MCF 10A (cell line): ENCODE measurements around the gene PLXNC1. TPM values are rescaled to one million over a fixed set of nuclear protein-coding genes. Genes with fewer than 3 reads are reported as not detected.
A peak's percentile ranks its signal among the peaks of the same experiment; 100 is the strongest.

Experiments
- BruUV-seq: library from RNA; stranded (reverse); fragments of 400-500 nt; replicated peaks from 2 replicates; lab custom pipeline; 2021; lab: Mats Ljungman, UMichigan
- CTCF ChIA-PET: fragments of 300-600 bp; sonication (Branson Sonifier 250); formaldehyde crosslinking; extraction: SDS; loops from one replicate; lab custom pipeline; 2021; ENCODE audit warnings: antibody characterized with exemption, inconsistent platforms; lab: Yijun Ruan, JAX
- POLR2A ChIA-PET: fragments of 300-600, 350-650 bp; sonication (Branson Sonifier 250); formaldehyde crosslinking; extraction: SDS; loops from one replicate; lab custom pipeline; 2020; ENCODE audit warnings: antibody characterized with exemption, inconsistent platforms; lab: Yijun Ruan, JAX
- DNase-seq: peaks from one replicate; pipeline ENCODE4 v3.0.0-alpha.2; 2018; ENCODE audit not compliant: unreplicated experiment
- H3K27ac Mint-ChIP-seq: one replicate; pipeline ENCODE4 v1.8.0; 2022; ENCODE audit warnings: mild to moderate bottlenecking, low read depth, mixed read lengths; ENCODE audit not compliant: unreplicated experiment
- H3K27me3 Mint-ChIP-seq: one replicate; pipeline ENCODE4 v1.8.0; 2022; ENCODE audit warnings: mixed read lengths; ENCODE audit not compliant: insufficient read depth, unreplicated experiment
- H3K36me3 Mint-ChIP-seq: one replicate; pipeline ENCODE4 v1.8.0; 2022; ENCODE audit warnings: mild to moderate bottlenecking, moderate library complexity, mixed read lengths; ENCODE audit not compliant: insufficient read depth, unreplicated experiment
- H3K4me1 Mint-ChIP-seq: one replicate; pipeline ENCODE4 v1.8.0; 2022; ENCODE audit warnings: mixed read lengths; ENCODE audit not compliant: insufficient read depth, unreplicated experiment
- H3K4me3 Mint-ChIP-seq: one replicate; pipeline ENCODE4 v1.8.0; 2022; ENCODE audit warnings: mild to moderate bottlenecking, moderate library complexity, mixed read lengths; ENCODE audit not compliant: unreplicated experiment
- H3K9me3 Mint-ChIP-seq: one replicate; pipeline ENCODE4 v1.8.0; 2022; ENCODE audit warnings: mixed read lengths; ENCODE audit not compliant: unreplicated experiment
- CTCF ChIP-seq: fragments of 200-600 bp; IDR thresholded peaks from one replicate; pipeline ENCODE4 v1.8.0; 2022; ENCODE audit warnings: antibody characterized with exemption, mild to moderate bottlenecking; ENCODE audit not compliant: unreplicated experiment
- intact Hi-C: fragments of 100-400 bp; cut with micrococcal nuclease; formaldehyde crosslinking; loops from 2 replicates; pipeline ENCODE4 v1.14.1; 2022
- total RNA-seq: library from RNA; stranded (reverse); gene quantifications from 2 replicates; pipeline ENCODE4 v1.2.3, GENCODE V29; 2022

The PLXNC1 gene
- total RNA-seq, 1 experiment from 2014 or later, result 2.4 TPM

- no peak overlapping the region for H3K27ac Mint-ChIP-seq
- no peak for TF ChIP-seq CTCF
- H3K4me1 Mint-ChIP-seq, result peaks cover 25% of the 10 kb centered on the region
- no peak overlapping the region for H3K4me3 Mint-ChIP-seq
- H3K27me3 Mint-ChIP-seq, result peaks cover 22% of the 10 kb centered on the region
- H3K36me3 Mint-ChIP-seq, result no peaks in the 10 kb centered on the region
- DNase-seq, result no peak
- intact Hi-C loops, result no loop called here
- no TSS peak for BruUV-seq
- POLR2A ChIA-PET, result no interaction called here
- peaks cover 7% of the 10 kb centered on the region for H3K9me3 Mint-ChIP-seq
- CTCF ChIA-PET, result interaction anchor here (0.7 kb wide), 1 partner anchor 1061 kb away, joined by 3 read pairs; no protein-coding TSS in a partner anchor
Measured at GRCh38 chr12:94169495-94169894, 21.1 kb downstream of the PLXNC1 start.

GRCh38 chr12:94169966-94170689, 21.8 kb downstream of the PLXNC1 start:
- peaks cover 7% of the 10 kb centered on the region for H3K9me3 Mint-ChIP-seq
- no peak for DNase-seq
- intact Hi-C loops, result no loop called here
- CTCF ChIA-PET, result interaction anchor here (0.9 kb wide), 1 partner anchor 36 kb away, joined by 3 read pairs; no protein-coding TSS in a partner anchor
- H3K27me3 Mint-ChIP-seq, result peaks cover 22% of the 10 kb centered on the region
- H3K36me3 Mint-ChIP-seq, result no peaks in the 10 kb centered on the region
- BruUV-seq, result no TSS peak
- TF ChIP-seq CTCF, result no peak
- POLR2A ChIA-PET, result no interaction called here
- no peak overlapping the region for H3K4me3 Mint-ChIP-seq
- H3K4me1 Mint-ChIP-seq, result peaks cover 25% of the 10 kb centered on the region
- H3K27ac Mint-ChIP-seq, result peak overlapping the region; percentile 57

DNA sequence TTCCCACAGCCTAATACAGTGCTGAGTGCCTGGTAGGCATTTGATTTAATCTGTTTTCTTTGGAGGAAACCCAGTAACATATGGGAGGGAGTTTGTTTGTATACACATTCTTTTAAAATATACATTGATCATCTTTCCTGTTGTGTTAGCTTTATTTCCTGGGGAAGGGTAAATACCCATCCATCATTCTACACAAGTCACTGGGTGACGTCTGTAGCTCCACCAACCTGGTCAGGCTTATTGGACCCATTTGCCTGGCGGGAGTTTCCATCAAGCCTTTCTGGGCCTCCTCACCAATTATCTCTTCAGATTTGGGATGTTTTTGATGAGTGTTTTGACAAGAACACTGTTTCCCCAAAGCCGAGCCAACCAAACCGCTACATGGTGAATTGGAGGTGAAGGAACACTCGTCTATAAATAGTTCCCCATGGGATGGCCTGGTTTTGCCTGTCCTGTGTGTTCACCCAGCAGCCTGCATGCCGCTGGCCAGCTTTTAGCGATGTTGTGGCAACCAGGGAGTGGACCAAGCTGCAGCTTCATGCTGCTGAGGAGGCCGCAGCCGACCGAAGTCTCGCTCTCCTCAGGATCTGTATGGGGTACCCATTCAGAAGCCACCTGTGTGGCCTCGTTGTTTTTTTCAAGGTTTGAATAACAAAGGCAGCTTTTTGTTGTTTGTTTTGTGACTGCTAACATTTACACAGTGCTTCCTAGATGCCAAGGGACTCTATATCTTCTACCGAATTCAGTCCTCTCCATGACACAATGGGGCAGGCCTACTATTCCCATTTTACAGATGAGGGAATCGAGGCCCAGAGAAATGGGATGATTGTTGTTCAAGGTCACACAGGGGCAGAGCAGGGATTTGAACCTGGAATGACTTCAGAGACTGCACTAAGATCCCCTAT, 22.6 kb downstream of the PLXNC1 start:
- BruUV-seq, result no TSS peak
- no peak for DNase-seq
- Mint-ChIP-seq H3K36me3 (no peaks in the 10 kb centered on the region), H3K4me3 (no peak overlapping the region), H3K4me1 (peaks cover 33% of the 10 kb centered on the region), H3K27me3 (peaks cover 22% of the 10 kb centered on the region), H3K27ac (peak overlapping the region; percentile 57), H3K9me3 (peaks cover 7% of the 10 kb centered on the region)
- intact Hi-C loops, result no loop called here
- TF ChIP-seq CTCF, result no peak
- ChIA-PET CTCF (interaction anchor here (0.5 to 0.9 kb wide), 3 partner anchors 36 to 265 kb away, joined by 3 to 5 read pairs (median 3); no protein-coding TSS in a partner anchor), POLR2A (interaction anchor here (0.6 kb wide), 2 partner anchors 256 to 262 kb away, joined by 3 read pairs; no protein-coding TSS in a partner anchor)

GRCh38 chr12:94171595-94171930, 23.2 kb downstream of the PLXNC1 start:
- intact Hi-C loops, result no loop called here
- peak overlapping the region; percentile 77 for H3K27ac Mint-ChIP-seq
- peaks cover 22% of the 10 kb centered on the region for H3K27me3 Mint-ChIP-seq
- BruUV-seq, result no TSS peak
- peak; percentile 33 for DNase-seq
- H3K9me3 Mint-ChIP-seq, result peaks cover 7% of the 10 kb centered on the region
- H3K36me3 Mint-ChIP-seq, result no peaks in the 10 kb centered on the region
- POLR2A ChIA-PET, result interaction anchor here (1.1 to 2.4 kb wide), 2 partner anchors 9 to 288 kb away, joined by 5 to 12 read pairs; partner anchors contain the start of gene CEP83
- peaks cover 38% of the 10 kb centered on the region for H3K4me1 Mint-ChIP-seq
- no peak for TF ChIP-seq CTCF
- CTCF ChIA-PET, result interaction anchor here (0.5 kb wide), 3 partner anchors 157 to 1411 kb away, joined by 3 to 5 read pairs (median 3); no protein-coding TSS in a partner anchor
- no peak overlapping the region for H3K4me3 Mint-ChIP-seq
